Stimulated activated CD4-positive, alpha-beta T cell treated with anti-CD3 and anti-CD28 coated beads, Interleukin-1b, Interleukin-23, amount 100 ng/mL, for 1 hour (primary cell): ENCODE results near the gene AKAP13.

Experiments used
- DNase-seq, 2 donors: peaks; one replicate each; pipeline ENCODE4 v3.0.0-alpha.2; 2020; ENCODE audit warnings: low read depth in 2 of 2

Gene AKAP13

DNA sequence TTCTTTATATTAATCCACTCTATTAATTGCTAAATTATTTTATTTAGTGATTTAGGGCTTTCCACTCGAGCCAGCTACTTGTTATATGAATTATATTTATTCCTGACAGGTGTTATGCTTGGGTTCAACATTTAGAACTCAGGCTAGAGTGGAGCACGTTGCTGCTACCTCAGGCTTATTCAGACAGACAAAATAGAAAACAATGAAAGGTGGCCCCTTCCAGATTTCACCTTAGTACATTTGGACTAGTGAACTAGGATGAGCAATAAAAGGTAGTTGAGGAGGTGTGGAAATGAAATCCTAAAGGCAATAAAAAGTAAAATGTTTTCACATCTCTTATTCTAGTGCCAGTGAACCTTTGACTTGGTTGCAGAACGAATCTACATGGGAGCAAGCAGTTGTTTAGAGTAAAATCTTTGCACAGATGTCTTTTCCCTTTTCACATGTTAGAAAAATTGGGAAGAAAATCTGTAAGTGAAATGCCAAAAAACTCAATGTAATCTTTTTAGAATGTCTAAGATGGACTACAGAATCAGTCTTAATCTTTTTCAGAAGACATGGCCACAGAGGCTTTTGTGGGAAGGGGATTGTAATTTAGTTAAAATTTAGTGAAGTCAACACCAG lies 63.8 kb downstream of the AKAP13 start:
- no peak for DNase-seq

DNA sequence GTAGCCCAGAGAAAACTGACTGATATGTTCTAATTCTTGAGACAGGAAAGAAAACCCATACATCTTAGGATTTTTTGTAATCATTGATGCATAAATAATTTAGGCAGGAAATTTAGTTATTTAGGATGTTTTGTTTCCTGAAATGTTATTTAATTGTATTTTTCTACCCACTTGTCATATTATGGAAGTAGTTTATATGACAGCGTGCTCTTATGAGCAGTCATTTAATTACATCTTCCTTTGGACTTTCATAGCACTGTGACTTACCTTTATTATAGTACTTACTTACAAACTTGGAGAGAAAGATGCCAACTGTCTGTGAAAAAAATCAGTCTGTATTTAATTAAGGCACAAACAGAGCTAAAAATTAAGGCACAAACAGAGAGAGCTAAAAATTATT lies 65.0 kb downstream of the AKAP13 start:
- no peak for DNase-seq

DNA sequence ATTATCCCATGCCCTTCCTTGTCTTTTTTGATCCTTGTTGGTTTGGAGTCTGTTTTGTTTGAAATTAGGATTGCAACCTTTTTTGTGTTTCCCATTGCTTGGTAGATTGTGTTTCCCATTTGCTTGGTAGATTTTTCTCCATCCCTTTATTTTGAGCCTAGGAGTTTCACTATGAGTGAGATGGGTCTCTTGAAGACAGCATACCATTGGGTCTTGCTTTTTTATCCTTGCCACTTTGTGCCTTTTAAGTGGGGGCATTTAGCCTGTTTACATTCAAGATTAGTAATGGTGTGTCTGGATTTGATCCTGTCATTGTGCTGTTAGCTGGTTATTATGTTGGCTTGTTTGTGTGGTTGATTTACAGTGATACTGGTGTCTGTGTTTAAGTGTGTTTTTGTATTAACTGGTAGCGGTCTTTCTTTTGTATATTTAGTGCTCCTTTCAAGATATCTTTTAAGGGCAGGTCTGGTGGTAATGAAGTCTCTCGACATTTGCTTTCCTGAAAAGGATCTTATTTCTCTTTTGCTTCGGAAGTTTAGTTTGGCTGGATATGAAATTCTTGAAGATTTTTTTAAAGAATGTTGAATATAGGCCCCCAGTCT lies 70.8 kb downstream of the AKAP13 start:
- no peak for DNase-seq

DNA sequence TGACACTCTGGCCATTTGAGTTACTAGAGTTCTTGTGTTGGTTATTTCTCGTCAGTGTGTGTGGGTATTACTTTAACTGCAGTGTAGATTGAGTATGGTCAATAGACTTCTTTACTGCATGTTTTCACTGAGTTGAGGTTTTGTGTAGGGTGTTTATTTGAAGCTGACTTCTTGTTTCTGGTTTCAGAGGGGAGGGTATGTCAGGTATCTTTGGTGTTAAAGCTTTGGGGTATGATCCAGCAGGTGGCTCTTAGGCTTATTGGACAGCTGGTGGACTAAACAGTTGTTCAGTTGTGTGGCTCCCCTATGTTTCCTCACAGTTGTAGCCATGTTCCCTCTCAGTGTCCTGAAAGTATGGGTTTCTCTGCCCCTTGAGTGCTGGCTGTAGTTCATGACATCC lies 72.0 kb downstream of the AKAP13 start:
- DNase-seq: no peak

DNA sequence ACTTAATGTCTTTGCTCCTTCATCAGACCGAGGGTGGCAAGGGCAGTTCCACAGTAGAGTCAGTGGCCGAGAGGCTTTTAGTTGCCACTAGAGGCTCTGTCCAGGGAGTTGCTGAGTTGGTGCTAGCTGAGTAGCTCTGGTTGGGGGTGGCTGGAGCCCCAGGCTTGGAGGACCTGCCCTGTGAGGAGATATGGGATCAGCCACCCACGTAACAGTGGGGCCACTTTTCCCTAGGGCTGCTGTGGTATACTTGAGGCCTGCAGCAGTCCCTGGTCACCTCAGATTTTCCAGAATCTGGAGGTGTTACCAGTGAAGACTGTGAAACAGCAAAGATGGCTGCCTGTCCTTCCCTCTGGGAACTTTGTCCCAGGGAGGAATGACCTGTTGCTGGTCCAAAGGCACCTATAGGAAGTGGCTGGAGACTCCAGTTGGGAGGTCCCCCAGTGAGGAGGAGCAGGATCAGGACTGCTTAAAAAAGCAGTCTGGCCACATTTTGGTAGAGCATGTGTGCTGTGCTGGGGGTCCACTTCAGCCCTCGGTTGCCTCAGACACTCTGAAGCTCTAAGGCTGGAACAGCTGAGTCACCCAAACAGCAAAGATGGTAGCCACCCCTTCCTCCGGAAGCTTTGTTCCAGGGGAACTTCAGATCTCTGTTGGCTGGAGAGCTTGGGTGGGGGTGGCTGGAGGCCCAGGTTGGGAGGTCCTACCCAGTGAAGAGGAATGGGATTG lies 72.9 kb downstream of the AKAP13 start:
- no peak for DNase-seq

DNA sequence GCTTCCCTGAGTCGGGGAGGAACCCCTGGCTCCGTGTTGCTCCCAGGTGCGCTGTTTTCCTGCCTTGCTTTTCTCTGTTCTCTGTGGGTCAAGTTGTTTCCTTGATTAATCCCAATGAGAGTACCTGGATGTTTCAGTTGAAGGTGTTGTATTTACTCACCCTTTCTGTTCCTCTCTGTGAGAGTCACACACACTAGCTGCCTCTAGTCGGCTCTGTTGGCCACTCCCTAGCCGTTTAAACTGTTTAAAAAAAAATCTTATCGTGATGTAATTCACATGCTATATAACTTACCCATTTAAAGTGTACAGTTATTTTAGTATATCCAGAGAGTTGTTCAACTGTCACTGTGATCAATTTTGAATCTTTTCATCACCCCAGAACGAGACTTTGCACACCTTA lies 74.0 kb downstream of the AKAP13 start:
- DNase-seq: no peak

DNA sequence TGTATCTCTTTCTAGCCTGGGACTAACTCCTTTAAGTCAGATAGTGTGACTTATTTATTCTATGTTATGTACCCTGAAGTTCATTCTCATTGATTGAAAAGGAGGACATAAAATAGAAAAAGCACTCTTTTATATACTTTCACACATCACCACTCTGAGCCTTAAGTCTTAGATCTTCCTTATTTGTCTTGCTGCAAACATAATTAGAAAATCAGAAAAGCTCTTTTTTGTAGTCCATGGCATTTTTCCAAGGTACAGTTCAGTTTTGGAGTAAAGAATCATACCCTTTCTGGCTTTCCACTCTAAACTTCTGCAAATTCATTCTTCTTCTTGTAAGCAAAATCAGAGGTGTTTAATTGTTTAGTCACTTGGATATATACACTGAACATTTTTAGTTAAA lies 75.5 kb downstream of the AKAP13 start:
- DNase-seq: no peak

DNA sequence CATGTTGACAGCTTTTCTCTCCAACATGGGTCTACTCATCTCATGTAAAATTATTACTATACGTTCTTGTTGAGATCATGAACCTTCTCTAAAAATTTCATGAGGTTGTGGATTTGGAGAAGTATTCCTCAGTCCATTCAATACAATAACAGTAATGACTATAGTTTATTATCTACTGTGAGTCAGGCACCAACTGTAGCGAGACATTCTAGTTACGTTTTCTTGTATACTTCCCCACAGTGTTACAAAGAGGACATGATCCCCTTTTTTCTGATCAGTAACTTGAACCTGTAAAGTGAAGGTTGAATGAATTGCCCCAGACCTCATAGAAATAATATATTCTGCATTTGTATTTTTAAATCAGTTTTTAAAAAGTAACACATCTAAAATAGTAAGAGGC lies 76.4 kb downstream of the AKAP13 start:
- DNase-seq: no peak

DNA sequence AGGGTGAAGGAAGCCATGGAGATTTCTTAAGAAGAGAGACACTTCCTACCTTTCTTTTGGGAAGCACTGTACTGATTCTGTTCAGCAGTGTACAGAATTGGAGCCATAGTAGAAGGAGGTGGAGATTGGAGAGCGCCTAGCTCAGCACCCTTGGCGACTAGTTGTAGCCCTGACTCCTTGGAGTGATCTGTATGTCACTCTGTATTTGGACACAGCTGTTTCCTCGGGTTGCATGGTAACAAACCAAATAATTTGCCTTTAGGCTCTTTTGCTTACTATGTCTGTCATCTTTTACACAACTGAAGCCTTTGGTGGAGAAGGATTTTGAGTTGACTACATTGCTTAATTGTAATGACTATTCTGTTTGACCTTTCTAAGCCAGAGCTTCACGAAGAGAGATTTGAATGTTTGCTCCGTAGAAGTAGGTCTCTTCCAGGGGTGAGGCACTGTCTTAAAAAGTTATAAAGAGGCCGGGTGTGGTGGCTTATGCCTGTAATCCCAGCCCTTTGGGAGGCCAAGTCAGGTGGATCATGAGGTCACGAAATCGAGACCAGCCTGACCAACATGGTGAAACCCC lies 77.1 kb downstream of the AKAP13 start:
- DNase-seq: no peak

DNA sequence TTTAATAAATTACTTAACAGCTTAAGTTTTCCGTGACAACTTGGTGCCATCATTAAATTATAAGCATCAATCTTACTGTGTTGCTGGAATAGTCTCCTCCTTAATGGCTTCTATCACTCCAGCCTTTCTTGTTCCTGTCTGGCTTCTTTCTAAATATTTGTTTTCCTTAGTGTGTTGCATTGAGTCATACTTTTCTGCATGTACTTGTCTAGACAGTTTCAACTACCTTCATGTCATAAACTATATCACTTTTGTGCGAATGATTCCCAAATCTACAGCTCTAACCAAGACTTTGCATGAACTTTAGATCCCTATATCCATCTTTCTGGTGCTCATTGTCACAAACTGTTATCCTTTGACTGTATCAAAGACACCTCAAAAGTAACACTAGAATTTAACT lies 78.4 kb downstream of the AKAP13 start:
- DNase-seq: no peak

DNA sequence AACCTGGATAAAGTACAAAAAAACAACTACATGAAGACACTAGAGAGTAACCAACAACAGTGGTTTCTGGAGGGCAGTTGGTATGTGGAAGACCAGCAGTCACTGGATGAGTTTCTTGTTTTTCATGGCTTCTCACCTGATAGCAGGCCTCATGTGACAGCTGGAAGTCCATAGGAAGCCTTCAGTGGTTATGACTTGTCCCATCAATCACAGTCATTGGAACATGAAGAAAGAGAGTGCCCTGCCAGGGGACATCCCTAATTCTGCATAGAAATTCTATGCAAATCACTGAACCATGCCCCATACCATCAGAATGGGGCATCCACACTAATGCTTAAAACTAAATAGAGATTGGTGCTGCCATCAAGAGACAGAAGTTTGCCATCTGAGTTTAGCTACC lies 81.6 kb downstream of the AKAP13 start:
- DNase-seq: no peak

DNA sequence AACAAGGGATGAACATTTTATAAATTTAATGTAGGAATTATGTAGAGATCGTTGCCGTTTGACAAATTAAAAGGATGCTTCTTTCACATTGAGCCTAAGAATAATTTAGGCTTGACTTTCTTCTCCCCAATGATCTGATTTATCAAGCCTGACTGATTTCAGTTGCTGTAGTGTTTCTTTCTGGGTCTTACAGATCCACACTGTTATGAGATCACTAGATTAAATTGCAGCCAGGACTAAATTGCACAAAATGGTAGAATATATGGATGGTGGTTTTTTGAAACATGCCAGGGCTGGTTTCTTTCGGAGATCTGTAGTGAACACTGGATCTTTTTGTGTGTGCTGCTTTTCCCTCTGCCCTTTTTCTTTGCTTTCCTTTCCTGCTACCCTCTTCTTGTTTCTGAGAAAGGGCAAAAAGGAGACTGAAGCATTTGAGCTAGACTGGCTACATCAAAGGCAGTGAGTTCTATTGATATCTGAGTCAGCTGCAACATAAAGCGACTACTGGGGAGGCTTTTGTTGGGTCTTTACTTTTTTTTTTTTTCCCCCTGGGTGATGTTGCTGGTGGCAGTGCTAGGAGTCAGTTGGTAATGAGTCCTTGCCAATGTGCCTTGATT lies 83.0 kb downstream of the AKAP13 start:
- DNase-seq: no peak

DNA sequence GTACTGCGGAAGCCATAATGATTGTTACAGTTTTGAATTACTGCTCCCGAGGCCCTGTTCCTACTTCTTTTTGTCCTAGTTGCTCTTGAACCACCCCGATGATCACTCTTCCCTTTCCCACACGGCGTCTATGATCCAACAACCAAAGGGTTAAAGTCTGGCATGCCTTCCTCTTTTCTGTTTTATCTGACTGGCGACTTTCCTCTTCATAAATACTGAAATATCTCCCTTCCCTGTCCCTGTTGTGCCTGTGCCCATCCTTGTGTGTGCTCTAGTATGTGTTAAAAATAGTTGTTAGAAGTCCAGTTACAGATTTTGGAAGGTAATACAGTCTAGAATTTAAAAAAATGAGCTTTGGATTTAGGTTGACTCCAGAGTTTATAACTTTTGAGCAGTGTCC lies 83.6 kb downstream of the AKAP13 start:
- no peak for DNase-seq

DNA sequence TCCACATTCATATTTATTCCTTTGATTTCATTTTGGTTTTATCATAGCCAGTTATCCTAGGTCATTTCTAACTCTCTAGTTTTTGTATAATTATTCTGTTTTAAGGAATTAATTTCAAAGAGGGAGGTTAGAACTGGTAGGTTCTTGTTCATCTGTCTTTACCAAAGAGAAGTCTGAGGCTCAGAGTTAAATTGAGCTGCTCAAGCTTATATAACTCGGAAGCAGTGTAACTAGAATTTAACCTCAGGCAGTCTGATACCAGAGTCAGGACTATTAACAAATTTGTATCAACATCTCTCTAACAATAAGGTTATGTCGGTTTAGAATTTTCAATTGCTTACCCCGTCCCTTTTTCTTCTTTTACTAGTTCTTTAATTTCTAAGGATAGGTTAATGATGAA lies 84.1 kb downstream of the AKAP13 start:
- no peak for DNase-seq

DNA sequence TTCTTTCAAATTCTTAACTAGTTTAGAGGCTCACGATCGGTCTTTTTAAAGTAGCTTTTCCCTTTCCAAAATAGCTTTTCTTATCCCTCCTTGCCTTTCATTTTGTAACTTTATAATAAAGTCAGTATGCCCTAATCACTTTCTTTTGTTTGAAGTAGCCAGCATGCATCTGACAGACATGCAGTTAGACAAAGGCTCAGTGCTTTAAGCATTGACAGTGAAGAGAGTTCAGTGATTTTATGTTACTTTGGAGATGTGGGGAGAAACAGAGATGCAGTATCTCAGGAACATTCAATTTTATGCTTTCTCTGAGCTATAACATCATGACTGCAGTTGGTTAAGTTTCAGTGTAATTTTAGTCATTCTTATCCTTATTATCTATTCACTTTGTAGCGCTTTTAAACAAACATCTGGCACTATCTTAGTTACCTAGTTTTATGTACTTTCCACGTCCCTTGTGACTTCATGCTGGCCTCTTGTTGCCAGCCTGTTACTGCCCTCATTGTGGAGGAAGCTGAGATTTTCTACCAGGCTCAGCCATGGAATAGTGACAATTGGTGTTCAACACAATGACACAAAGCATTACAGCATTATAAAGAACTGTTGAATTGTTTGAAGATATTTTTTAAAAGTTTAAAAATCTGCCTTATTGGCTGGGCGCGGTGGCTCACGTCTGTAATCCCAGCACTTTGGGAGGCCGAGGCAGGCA lies 90.3 kb downstream of the AKAP13 start:
- DNase-seq: no peak

DNA sequence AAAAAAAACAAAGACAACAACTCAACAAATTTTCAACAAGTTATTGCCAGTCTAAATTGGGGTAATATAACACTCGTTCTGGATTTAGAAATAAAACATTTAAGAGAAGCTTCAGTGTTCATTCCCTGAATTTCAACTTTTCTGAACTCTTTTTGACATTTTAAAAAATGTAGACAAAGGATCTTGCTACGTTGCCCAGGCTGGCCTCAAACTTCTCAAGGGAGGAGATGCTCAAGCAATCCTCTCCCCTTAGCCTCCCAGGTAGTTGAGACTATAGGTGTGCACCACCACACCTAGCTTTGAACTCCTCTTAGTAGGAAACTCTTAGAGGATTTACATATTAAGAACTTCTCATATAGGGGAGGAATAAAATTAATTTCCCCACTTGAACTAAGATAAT lies 91.9 kb downstream of the AKAP13 start:
- no peak for DNase-seq

DNA sequence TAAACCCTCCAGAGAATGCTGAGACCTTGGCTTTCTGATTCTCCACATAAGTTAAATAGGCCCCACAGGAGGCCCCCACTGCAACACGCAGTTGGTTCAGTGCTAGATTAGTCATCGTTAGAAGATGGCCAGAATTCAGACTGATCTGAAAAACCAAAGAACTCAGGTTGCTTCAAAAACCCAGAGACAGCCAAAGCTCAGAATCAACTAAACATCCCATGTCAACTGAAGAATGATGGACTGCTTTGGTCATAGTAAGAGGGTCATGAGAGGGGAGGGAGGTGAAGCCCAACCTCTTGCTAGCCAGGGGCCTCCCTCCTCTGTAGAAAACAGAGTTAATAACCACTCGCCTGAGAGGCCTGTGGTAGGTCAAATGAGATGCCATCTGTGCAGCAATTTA lies 93.1 kb downstream of the AKAP13 start:
- no peak for DNase-seq

DNA sequence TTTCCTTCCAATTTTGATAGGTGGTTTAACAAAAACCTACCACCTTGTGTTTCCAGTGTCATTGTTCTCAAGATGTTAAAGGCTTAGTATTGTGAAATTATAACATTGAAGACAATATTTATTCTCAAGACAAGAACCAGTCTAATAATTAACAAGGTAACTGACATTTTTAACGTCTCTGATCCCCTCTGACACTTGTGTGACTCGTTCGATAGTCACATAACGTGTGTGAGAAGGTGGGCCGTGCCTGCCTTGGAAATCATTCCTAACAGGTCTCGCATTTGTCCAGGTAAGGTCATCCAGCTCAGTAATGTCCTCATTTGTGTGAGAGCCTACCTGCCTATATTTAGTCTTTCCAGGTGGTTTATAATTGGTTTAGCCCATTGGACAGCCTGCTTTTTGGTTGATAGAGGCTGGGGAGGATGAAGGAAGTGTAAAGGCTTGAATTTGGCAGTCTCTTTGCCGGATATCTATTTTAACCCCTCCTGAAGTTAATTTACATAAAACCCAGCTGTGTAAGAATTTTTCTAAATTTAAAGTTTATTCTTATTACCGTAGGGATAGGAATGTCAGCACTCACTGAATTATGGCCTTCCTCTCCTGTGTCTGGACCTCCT lies 94.4 kb downstream of the AKAP13 start:
- DNase-seq: no peak

DNA sequence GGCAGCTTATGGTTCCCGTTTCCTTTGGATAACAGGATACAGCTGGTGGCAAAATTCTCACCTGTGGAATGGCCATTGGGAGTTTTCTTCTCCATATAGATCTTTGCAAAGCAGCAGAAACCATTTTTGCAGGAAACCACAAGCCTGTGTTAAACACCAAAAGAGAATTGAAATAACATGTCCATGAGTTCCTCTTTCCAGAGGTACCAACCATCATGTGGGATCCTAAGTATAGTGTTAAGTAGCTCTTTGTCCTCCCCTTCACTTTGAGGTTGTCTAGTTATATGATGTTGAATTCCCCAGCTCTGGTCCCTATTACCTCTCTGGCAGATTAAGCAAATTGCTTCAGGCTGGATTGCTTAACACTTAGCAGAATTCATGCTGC lies 94.9 kb downstream of the AKAP13 start:
- no peak for DNase-seq

DNA sequence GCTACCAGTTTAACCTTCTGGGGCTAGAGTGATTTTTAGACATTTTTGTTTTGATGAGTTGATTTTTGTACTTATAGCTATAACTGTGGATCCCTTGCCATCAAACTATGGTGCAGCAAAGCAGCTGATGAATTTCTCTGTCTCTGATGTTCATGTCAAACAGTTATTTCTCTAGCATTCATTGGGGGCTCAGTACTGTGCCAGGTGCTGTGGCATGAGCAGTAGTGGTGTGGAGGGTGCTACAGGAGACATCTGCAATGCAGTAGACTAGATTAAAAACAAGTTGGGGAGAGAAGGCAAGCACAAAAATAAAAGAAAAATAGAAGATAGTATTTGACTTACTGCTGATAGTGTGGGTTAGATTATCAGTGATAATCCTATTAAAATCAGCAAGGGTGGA lies 95.3 kb downstream of the AKAP13 start:
- DNase-seq: no peak

DNA sequence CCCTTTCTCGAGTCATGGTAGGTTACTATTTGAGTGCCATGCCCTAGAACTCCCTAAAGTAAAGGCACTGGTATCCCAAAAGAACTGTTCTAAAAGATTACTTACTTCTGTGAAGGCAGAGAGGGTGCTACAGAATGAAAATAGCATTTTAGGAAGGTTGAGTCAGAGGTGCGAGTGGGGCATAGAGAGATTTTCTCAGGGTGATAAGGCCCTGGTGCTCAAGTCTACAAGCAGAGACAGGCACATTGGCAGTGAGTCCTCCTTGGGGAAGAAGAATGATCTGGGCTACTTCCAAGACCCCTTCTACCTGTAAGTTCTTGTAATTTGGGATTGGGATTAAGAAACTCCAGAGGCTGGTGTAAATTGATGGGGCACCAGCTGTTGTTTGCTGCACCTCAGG lies 96.7 kb downstream of the AKAP13 start:
- DNase-seq: no peak

DNA sequence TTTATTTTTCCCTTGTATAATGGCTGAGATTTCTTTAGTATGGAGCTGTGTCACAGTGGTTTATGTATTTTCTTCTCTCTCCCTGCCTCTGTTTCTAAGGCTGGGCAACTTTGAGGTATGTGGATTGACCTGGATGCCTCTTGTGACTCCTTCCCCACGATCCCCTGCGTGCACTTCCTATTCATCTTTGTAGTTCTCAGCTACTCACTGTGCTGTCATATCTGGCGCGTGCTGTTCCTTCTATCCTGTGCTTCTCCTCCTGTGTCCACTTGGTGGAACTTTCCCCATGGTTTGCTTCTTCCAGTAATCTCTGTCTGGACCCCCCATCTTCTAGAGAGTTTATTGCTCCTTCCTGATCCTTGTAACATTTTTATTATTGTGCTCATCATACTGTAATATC lies 97.3 kb downstream of the AKAP13 start:
- no peak for DNase-seq
